VCaP (cell line): ENCODE results near the gene ADAD2.

ENCODE experiments used
- H3K27ac ChIP-seq: fragments of 450-650 bp; 2 replicates; pipeline ENCODE4 v1.5.1; 2017
- CTCF ChIP-seq: fragments of 450-650 bp; conservative IDR thresholded peaks from 2 replicates; pipeline ENCODE4 v1.5.1; 2017; ENCODE audit warnings: mild to moderate bottlenecking, moderate library complexity

Gene ADAD2

GRCh38 chr16:84239141-84239769, 48.3 kb downstream of the ADAD2 start:
- no peak overlapping the region for H3K27ac ChIP-seq
- TF ChIP-seq CTCF, result no peak

GRCh38 chr16:84239909-84240308, 49.0 kb downstream of the ADAD2 start, which contains the start of gene KCNG4:
Gene KCNG4, minus strand, starts transcription at chr16:84240012. Its CDS starts 2,527 bp downstream, at chr16:84237485.
- TF ChIP-seq CTCF, result no peak
- no peak within 1 kb of the TSS for H3K27ac ChIP-seq

DNA sequence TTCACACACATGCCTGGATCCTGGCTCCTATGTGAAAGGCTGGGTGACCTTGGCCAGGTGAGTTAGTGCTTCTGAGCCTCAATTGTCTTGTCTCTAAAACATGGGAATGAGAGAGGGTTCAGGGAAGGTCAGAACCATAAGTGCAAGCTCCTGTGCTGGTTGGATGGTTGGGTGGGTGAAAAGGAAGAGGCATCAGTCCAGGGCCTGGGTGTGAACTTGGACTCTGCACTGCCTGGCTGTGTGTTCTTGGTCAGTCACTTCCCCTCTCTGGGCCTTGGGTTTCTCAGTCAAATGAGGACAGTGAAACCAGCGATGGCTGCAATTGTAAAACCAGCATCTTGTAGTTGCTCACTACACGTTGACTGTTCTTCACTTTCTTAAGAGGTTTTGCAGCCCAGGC, 49.5 kb downstream of the ADAD2 start:
- TF ChIP-seq CTCF, result no peak
- no peak overlapping the region for H3K27ac ChIP-seq

- H3K27ac ChIP-seq, result no peak overlapping the region
- TF ChIP-seq CTCF, result no peak
These were observed 50.8 kb downstream of the ADAD2 start for GRCh38 chr16:84241778-84242177.

GRCh38 chr16:84242839-84243238, 51.9 kb downstream of the ADAD2 start:
- TF ChIP-seq CTCF, result no peak
- no peak overlapping the region for H3K27ac ChIP-seq

DNA sequence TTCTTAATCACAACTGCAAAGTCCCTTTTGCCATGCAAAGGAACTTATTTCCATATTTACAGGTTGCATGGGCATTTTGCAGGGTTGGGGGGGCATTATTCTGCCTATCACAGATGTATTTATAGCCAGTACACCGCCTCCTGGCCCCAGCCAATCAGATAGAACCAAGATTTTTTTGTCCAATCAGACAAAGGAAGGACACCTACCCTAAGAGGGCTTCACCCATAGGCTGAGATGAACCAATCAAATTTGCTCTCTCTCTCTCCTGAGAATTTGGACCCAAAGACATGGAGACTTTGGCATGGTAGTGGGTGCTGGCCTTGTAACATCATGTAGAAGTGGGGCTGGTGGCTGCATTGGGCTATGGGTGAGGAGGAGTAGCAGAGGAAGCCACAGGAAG, 52.8 kb downstream of the ADAD2 start:
- no peak overlapping the region for H3K27ac ChIP-seq
- TF ChIP-seq CTCF, result no peak

GRCh38 chr16:84244728-84245127, 53.8 kb downstream of the ADAD2 start:
- H3K27ac ChIP-seq, result no peak overlapping the region
- no peak for TF ChIP-seq CTCF
